HUDEP-2 (cell line): Measurements from ENCODE around the gene MYH14.

Source experiments
- DNase-seq, 76 experiments: peaks; one replicate each; lab custom pipeline; 2025; ENCODE audit not compliant: unreplicated experiment in 76 of 76; lab: John Stamatoyannopoulos, UW

The MYH14 gene

DNA sequence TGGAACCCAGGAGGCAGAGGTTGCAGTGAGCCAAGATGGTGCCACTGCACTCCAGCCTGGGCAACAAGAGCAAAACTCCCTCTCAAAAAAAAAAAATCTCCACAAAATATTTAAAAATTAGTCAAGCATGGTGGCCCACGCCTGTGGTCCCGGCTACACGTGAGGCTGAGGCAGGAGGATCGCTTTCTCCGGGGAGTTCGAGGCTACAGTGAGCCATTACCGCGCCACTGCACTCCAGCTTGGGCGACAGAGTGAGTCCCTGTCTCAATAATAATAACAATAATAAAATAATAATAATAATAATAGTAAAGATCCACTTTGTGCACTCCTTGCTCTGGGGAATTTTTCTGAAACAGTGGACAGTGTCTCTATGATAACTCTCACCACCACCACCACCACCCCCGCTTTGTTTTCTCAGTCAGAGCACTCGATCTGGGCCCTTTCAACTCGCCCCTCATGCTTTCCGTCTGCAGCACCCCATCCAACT is 153.3 kb downstream of the MYH14 start:
- no peak for DNase-seq

DNA sequence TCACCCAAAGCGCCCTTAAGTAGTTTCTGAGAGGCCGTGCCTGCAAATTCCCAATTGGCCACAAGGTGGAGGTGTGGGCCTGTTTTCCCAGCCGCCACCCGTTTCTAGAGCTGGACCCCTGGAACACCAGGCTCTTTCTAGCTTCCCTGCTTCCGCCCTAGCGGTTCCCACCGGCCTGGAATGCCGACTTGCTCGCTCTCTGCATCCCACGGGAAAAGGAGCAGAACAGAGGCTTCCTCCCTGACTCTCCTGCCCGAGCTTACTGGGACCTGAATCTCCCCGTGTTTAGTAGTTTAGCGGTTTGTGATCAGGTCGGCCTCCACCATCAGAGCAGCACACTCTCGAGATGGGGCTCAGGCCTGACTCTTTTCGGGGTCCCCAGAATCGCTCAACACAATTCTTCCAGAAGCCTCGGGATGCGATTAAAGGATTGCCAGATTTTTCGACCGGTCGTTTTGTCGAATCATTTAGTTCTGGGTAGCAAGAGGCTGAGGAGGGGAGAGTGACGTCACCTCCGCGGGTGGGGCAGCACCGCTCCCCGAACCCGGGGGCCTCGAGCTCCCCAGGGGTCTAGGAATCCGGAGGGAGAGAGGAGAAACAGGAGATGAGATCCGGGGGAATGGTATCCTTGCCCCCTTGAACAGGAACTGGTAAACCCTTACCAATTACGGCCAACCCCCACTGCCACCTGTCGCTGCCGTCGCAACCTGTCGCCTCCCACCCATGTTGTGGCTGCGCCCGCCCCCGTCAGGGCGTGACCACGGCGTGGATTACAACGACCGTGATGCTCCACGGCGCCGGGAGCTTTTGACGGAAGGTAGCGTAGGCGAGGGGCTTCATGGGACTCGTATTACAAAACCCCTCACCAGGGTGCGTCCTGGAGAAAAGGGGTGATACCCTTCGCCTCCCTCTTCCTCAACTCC is 154.0 kb downstream of the MYH14 start:
- DNase-seq, result peak in 61 of 76 experiments; percentile 8 to 73 (median 45)

- DNase-seq, result no peak
Observed at GRCh38 chr19:50358483-50359327, 155.3 kb downstream of the MYH14 start.

DNA sequence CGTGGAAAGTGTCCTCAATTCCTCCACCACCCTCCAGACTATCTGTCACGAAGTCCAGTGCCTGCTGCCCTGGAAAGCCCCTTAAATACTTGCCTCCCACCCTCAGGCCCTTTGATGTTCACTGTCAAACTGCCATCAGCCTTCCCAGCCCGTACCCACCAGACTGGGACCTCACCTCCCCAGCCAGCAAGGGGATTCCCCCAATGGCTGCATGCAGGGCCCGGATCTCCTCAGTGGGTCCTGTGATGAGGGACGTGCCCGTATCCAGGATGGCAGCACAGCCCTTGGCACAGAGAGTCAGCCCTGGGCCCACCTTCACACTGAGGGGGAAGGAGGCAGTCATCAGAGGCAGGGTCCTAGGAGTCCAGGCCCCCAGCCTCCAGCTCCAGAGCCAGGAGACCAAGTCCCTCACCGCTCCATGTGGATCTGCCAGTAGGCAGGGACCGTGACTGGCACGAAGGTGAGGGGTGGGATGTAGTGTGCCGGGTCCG is 156.0 kb downstream of the MYH14 start:
- no peak for DNase-seq
